Left ventricle myocardium inferior (tissue), 1 donor: Measurements from ENCODE around the gene MMD. TPM values are rescaled to one million over a fixed set of nuclear protein-coding genes. Genes with fewer than 3 reads are reported as not detected.

Experiments
- DNase-seq: peaks from one replicate; pipeline ENCODE4 v3.0.0-alpha.2; 2020
- H3K27ac ChIP-seq: fragments of 200-600 bp; replicated peaks from 2 replicates; pipeline ENCODE4 v1.8.0; 2021
- H3K27me3 ChIP-seq: fragments of 200-600 bp; 2 replicates; pipeline ENCODE4 v1.8.0; 2021; ENCODE audit warnings: low read depth
- H3K36me3 ChIP-seq: fragments of 200-600 bp; 2 replicates; pipeline ENCODE4 v1.8.0; 2021
- H3K4me1 ChIP-seq: fragments of 200-600 bp; 2 replicates; pipeline ENCODE4 v1.8.0; 2021
- H3K4me3 ChIP-seq: fragments of 200-600 bp; 2 replicates; pipeline ENCODE4 v1.8.0; 2021; ENCODE audit warnings: mild to moderate bottlenecking, moderate library complexity
- H3K9me3 ChIP-seq: fragments of 200-600 bp; replicated peaks from 2 replicates; pipeline ENCODE4 v1.8.0; 2021
- CTCF ChIP-seq: fragments of 200-600 bp; IDR thresholded peaks from 2 replicates; pipeline ENCODE4 v1.8.0; 2021; ENCODE audit warnings: antibody characterized with exemption, mild to moderate bottlenecking, borderline replicate concordance
- intact Hi-C: fragments of 100-400 bp; cut with micrococcal nuclease; formaldehyde crosslinking; loops from one replicate; pipeline ENCODE4 v1.11.0; 2022
- total RNA-seq: library from RNA; stranded (reverse); fragmentation: NEBNext Ultra II Directional; extraction: Animal tissue kit (Norgen Biotek cat#: 25700); gene quantifications from one replicate; pipeline ENCODE4 v1.2.1, GENCODE V29; 2021
- donor health status: DM: no; HTN: yes; CAD: no; lungs with severe emphysema.

MMD gene
- total RNA-seq, 1 donor from 2014 or later: 9.5 TPM

GRCh38 chr17:55442462-55442861, 20.8 kb upstream of the MMD start:
- Histone ChIP-seq H3K27ac (no peak overlapping the region), H3K9me3 (no peaks in the 10 kb centered on the region), H3K4me1 (peaks cover 12% of the 10 kb centered on the region), H3K36me3 (no peaks in the 10 kb centered on the region), H3K4me3 (no peak overlapping the region), H3K27me3 (no peaks in the 10 kb centered on the region)
- intact Hi-C loops: no loop called here
- DNase-seq: no peak
- TF ChIP-seq CTCF: no peak

- Histone ChIP-seq H3K36me3 (no peaks in the 10 kb centered on the region), H3K4me3 (no peak overlapping the region), H3K9me3 (no peaks in the 10 kb centered on the region), H3K4me1 (peaks cover 12% of the 10 kb centered on the region), H3K27ac (no peak overlapping the region), H3K27me3 (no peaks in the 10 kb centered on the region)
- no peak for TF ChIP-seq CTCF
- intact Hi-C loops: no loop called here
- no peak for DNase-seq
Measured at GRCh38 chr17:55441544-55441943, 19.9 kb upstream of the MMD start.

GRCh38 chr17:55440391-55440790, 18.8 kb upstream of the MMD start:
- intact Hi-C loops: no loop called here
- H3K27me3 ChIP-seq: no peaks in the 10 kb centered on the region
- no peaks in the 10 kb centered on the region for H3K36me3 ChIP-seq
- H3K9me3 ChIP-seq: no peaks in the 10 kb centered on the region
- no peak for TF ChIP-seq CTCF
- no peak for DNase-seq
- peaks cover 12% of the 10 kb centered on the region for H3K4me1 ChIP-seq
- no peak overlapping the region for H3K4me3 ChIP-seq
- H3K27ac ChIP-seq: no peak overlapping the region

- Histone ChIP-seq H3K4me3 (no peak overlapping the region), H3K27ac (peak overlapping the region; percentile 27), H3K4me1 (peaks cover 4% of the 10 kb centered on the region), H3K36me3 (no peaks in the 10 kb centered on the region), H3K9me3 (no peaks in the 10 kb centered on the region), H3K27me3 (no peaks in the 10 kb centered on the region)
- intact Hi-C loops: no loop called here
- no peak for TF ChIP-seq CTCF
- no peak for DNase-seq
Measured at GRCh38 chr17:55437159-55437605, 15.5 kb upstream of the MMD start.

GRCh38 chr17:55436224-55437158, 14.9 kb upstream of the MMD start:
- TF ChIP-seq CTCF: no peak
- Histone ChIP-seq H3K4me1 (peaks cover under 1% of the 10 kb centered on the region), H3K36me3 (no peaks in the 10 kb centered on the region), H3K27me3 (no peaks in the 10 kb centered on the region), H3K4me3 (no peak overlapping the region), H3K27ac (no peak overlapping the region), H3K9me3 (no peaks in the 10 kb centered on the region)
- DNase-seq: no peak
- intact Hi-C loops: no loop called here
